Ishikawa (cell line): ENCODE measurements around the gene SF3B3.

ENCODE experiments used
- CEBPB ChIP-seq: IDR thresholded peaks from 2 replicates; pipeline ENCODE4 v1.6.1; 2012
- CREB1 ChIP-seq: IDR thresholded peaks from 2 replicates; pipeline ENCODE4 v1.6.1; 2012; ENCODE audit warnings: low read depth
- EGR1 ChIP-seq: IDR thresholded peaks from 2 replicates; pipeline ENCODE4 v1.6.1; 2012
- EP300 ChIP-seq: IDR thresholded peaks from 2 replicates; pipeline ENCODE4 v1.6.1; 2012; ENCODE audit warnings: borderline replicate concordance
- FOXM1 ChIP-seq: IDR thresholded peaks from 2 replicates; pipeline ENCODE4 v1.6.1; 2012; ENCODE audit warnings: low read depth, borderline replicate concordance
- NFIC ChIP-seq: IDR thresholded peaks from 2 replicates; pipeline ENCODE4 v1.6.1; 2012
- RAD21 ChIP-seq: IDR thresholded peaks from 2 replicates; pipeline ENCODE4 v1.6.1; 2012; ENCODE audit warnings: low read depth
- TAF1 ChIP-seq: IDR thresholded peaks from 2 replicates; pipeline ENCODE4 v1.6.1; 2012; ENCODE audit warnings: low read depth, mild to moderate bottlenecking
- TCF12 ChIP-seq: IDR thresholded peaks from 2 replicates; pipeline ENCODE4 v1.6.1; 2012; ENCODE audit warnings: low read depth
- TEAD4 ChIP-seq: IDR thresholded peaks from 2 replicates; pipeline ENCODE4 v1.6.1; 2012
- YY1 ChIP-seq: IDR thresholded peaks from 2 replicates; pipeline ENCODE4 v1.6.1; 2012; ENCODE audit warnings: low read depth
- ZBTB7A ChIP-seq: IDR thresholded peaks from 2 replicates; pipeline ENCODE4 v1.6.1; 2012; ENCODE audit warnings: low read depth
- TF ChIP-seq, protein P1 (sequence below): IDR thresholded peaks from 2 replicates; pipeline ENCODE4 v1.6.1; 2012
- TF ChIP-seq, protein P2 (sequence below): IDR thresholded peaks from 2 replicates; pipeline ENCODE4 v1.6.1; 2012
- TF ChIP-seq, protein P3 (sequence below): IDR thresholded peaks from 2 replicates; pipeline ENCODE4 v1.6.1; 2012; ENCODE audit warnings: low read depth, mild to moderate bottlenecking

SF3B3 gene

DNA sequence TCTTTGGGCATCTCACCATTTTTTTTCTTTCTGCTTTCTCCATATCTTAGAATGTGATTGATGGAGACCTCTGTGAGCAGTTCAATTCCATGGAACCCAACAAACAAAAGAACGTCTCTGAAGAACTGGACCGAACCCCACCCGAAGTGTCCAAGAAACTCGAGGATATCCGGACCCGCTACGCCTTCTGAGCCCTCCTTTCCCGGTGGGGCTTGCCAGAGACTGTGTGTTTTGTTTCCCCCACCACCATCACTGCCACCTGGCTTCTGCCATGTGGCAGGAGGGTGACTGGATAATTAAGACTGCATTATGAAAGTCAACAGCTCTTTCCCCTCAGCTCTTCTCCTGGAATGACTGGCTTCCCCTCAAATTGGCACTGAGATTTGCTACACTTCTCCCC, 48.0 kb downstream of the SF3B3 start:
- TF ChIP-seq ZBTB7A (no peak), TCF12 (no peak), RAD21 (no peak), FOXM1 (no peak), TAF1 (no peak), EP300 (no peak), CEBPB (no peak), YY1 (no peak), NFIC (no peak), TEAD4 (no peak)
- TF ChIP-seq, protein P1, sequence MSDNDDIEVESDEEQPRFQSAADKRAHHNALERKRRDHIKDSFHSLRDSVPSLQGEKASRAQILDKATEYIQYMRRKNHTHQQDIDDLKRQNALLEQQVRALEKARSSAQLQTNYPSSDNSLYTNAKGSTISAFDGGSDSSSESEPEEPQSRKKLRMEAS = no peak
- TF ChIP-seq, protein P2, sequence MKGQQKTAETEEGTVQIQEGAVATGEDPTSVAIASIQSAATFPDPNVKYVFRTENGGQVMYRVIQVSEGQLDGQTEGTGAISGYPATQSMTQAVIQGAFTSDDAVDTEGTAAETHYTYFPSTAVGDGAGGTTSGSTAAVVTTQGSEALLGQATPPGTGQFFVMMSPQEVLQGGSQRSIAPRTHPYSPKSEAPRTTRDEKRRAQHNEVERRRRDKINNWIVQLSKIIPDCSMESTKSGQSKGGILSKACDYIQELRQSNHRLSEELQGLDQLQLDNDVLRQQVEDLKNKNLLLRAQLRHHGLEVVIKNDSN = no peak
- TF ChIP-seq, protein P3, sequence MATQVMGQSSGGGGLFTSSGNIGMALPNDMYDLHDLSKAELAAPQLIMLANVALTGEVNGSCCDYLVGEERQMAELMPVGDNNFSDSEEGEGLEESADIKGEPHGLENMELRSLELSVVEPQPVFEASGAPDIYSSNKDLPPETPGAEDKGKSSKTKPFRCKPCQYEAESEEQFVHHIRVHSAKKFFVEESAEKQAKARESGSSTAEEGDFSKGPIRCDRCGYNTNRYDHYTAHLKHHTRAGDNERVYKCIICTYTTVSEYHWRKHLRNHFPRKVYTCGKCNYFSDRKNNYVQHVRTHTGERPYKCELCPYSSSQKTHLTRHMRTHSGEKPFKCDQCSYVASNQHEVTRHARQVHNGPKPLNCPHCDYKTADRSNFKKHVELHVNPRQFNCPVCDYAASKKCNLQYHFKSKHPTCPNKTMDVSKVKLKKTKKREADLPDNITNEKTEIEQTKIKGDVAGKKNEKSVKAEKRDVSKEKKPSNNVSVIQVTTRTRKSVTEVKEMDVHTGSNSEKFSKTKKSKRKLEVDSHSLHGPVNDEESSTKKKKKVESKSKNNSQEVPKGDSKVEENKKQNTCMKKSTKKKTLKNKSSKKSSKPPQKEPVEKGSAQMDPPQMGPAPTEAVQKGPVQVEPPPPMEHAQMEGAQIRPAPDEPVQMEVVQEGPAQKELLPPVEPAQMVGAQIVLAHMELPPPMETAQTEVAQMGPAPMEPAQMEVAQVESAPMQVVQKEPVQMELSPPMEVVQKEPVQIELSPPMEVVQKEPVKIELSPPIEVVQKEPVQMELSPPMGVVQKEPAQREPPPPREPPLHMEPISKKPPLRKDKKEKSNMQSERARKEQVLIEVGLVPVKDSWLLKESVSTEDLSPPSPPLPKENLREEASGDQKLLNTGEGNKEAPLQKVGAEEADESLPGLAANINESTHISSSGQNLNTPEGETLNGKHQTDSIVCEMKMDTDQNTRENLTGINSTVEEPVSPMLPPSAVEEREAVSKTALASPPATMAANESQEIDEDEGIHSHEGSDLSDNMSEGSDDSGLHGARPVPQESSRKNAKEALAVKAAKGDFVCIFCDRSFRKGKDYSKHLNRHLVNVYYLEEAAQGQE = no peak

DNA sequence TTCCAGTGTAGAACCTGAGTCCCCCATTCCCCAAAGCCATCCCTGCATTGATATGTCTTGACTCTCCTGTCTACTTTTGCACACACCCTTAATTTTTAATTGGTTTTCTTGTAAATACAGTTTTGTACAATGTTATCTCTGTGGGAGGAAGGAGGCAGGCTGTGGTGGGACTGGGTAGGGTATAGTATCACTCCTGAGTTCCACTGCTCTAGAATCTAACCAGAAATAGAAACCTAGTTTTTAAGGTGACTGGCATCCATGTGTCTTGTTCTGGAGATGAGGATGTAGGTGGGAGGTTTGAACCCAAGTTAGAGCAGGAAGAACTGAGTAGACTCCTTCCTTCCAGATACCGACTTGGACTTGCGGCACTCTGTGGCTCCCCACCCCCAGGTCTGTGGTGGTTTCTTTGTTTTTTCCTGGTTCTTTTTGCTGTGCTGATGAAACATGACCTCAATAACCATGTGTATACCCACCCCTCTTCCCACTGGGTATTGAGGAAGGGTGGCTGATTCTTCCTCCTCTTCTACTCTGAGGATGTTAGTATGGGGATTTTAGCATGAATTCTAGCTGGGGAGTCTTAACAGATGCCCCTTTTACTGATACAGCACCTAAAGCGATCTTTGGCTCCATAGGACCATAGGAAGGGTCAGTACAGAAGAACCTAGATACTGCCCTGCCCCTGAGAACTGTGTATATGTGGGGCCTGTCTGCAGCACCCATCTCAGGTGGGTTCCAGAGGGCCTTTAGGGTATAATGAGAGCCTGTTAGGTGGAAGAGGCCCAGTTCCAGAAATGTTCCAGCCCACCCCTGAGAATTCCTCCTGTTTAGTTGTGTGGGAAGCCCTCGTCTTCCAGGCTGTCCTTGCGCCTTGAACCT, 48.7 kb downstream of the SF3B3 start:
- TF ChIP-seq TEAD4 (no peak), ZBTB7A (no peak), YY1 (no peak), TCF12 (no peak)
- TF ChIP-seq, protein P2 = no peak

DNA sequence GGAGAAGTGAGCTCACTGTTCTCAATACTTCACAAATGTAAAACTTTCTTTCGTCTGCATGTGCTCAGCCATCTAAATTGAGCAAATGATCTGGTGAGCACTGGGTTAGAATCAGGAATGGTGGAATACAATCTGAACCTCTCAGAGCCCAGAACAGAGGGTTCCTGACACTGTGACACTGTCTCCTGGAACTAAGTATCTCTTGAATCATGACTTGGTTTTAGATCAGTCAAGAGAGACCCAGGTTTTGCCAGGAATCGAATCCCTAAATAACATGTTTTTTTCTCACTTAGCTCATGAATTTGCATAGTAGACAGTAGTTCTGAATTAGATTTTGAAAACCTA, 49.3 kb downstream of the SF3B3 start:
- TF ChIP-seq YY1 = no peak
- TF ChIP-seq, protein P3 = no peak
- no peak for TF ChIP-seq EP300
- TF ChIP-seq ZBTB7A = no peak
- TF ChIP-seq TCF12 = no peak
- TF ChIP-seq EGR1 = no peak
- TF ChIP-seq TEAD4 = no peak
- TF ChIP-seq NFIC = no peak

DNA sequence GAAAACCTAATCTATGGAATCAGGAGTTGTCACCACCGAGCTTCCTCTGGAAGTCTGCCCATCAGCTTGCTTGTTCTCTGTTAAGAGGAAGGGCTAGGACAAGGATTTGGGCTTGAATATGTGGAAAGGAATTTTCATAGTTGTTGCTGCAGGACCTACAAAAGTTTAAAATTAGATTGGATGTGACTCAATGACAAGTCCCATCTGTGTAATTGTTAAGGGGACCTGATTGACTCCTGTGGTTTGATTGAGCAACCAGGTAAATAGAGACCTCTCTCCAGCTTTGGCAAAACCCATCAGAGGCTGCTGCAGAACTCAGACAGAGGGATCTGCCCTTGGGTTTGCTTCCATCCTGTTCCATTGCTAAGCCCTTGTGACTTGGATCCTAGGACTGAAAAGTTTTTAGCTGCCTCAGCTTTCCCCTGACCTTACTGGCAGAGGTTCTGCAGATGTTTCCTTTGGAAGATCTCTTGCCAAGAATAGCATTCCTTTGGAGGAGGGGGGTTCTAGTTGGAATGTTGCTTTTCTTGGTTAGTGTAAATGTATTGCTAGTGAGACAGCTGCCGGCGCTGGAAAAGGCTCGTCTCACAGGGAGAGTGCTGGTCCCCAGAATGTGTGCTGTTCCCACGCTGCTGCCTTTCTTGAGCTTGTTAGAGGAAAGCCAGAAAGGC, 50.0 kb downstream of the SF3B3 start:
- TF ChIP-seq TCF12 = no peak
- TF ChIP-seq, protein P3 = no peak
- TF ChIP-seq FOXM1 = no peak
- TF ChIP-seq CREB1 = no peak
- TF ChIP-seq YY1 = no peak
- TF ChIP-seq CEBPB = no peak
- TF ChIP-seq, protein P2 = no peak
- TF ChIP-seq EGR1 = no peak
- TF ChIP-seq NFIC = no peak
- TF ChIP-seq TEAD4 = no peak
- no peak for TF ChIP-seq EP300
- TF ChIP-seq ZBTB7A = no peak
- TF ChIP-seq TAF1 = no peak
- no peak for TF ChIP-seq RAD21
- TF ChIP-seq, protein P1 = no peak
